SK-N-SH treated with all-trans-retinoic acid at 6 μM for 48 hours (cell line): ENCODE data around the gene DNAJB5.

ENCODE experiments used
- ATAC-seq: fragments of 200-7000 bp; cut with Tn5 transposase; 3 replicates; pipeline ENCODE4 v1.9.1; 2020; ENCODE audit warnings: mild to moderate bottlenecking, moderate library complexity
- ARNTL ChIP-seq: fragments of 450-650 bp; formaldehyde crosslinking; IDR thresholded peaks from 2 replicates; pipeline ENCODE4 v1.5.0; 2020; ENCODE audit warnings: low read depth, mild to moderate bottlenecking, moderate library complexity, borderline replicate concordance
- BACH2 ChIP-seq: fragments of 250-450 bp; sonication (Bioruptor Pico); IDR thresholded peaks from 2 replicates; pipeline ENCODE4 v1.9.0; 2021; ENCODE audit warnings: mild to moderate bottlenecking, borderline replicate concordance
- CREB5 ChIP-seq: fragments of 250-450 bp; sonication (Bioruptor Pico); IDR thresholded peaks from 2 replicates; pipeline ENCODE4 v1.5.1; 2020; ENCODE audit warnings: low read depth, mild to moderate bottlenecking, moderate library complexity
- CSDC2 ChIP-seq: fragments of 250-450 bp; sonication (Bioruptor Pico); IDR thresholded peaks from 2 replicates; pipeline ENCODE4 v1.5.0; 2020; ENCODE audit warnings: mild to moderate bottlenecking, moderate library complexity
- ESRRG ChIP-seq: fragments of 250-450 bp; sonication (Bioruptor Pico); IDR thresholded peaks from 2 replicates; pipeline ENCODE4 v1.6.1; 2021; ENCODE audit warnings: mild to moderate bottlenecking
- GLIS3 ChIP-seq: fragments of 250-450 bp; sonication (Bioruptor Pico); IDR thresholded peaks from 2 replicates; pipeline ENCODE4 v1.5.0; 2020; ENCODE audit warnings: mild to moderate bottlenecking, moderate library complexity
- ISL1 ChIP-seq: fragments of 250-450 bp; sonication (Bioruptor Pico); IDR thresholded peaks from 2 replicates; pipeline ENCODE4 v2.1.2; 2022; ENCODE audit warnings: mild to moderate bottlenecking, moderate library complexity
- OSR1 ChIP-seq: fragments of 250-450 bp; sonication (Bioruptor Pico); IDR thresholded peaks from 2 replicates; pipeline ENCODE4 v1.8.0; 2022; ENCODE audit warnings: moderate library complexity, mild to moderate bottlenecking, inconsistent platforms
- PATZ1 ChIP-seq: fragments of 250-450 bp; sonication (Bioruptor Pico); IDR thresholded peaks from 2 replicates; pipeline ENCODE4 v1.8.0; 2020; ENCODE audit warnings: mild to moderate bottlenecking, moderate library complexity, borderline replicate concordance
- POU6F1 ChIP-seq: fragments of 250-450 bp; sonication (Bioruptor Pico); IDR thresholded peaks from 2 replicates; pipeline ENCODE4 v1.8.0; 2021; ENCODE audit warnings: low read depth, mild to moderate bottlenecking, moderate library complexity, borderline replicate concordance
- PPARA ChIP-seq: fragments of 250-450 bp; sonication (Bioruptor Pico); IDR thresholded peaks from 2 replicates; pipeline ENCODE4 v1.5.0; 2020; ENCODE audit warnings: mild to moderate bottlenecking, borderline replicate concordance
- RARB ChIP-seq: fragments of 250-450 bp; sonication (Bioruptor Pico); IDR thresholded peaks from 2 replicates; pipeline ENCODE4 v1.8.0; 2021; ENCODE audit warnings: mild to moderate bottlenecking, moderate library complexity
- SNAI2 ChIP-seq: fragments of 250-450 bp; sonication (Bioruptor Pico); IDR thresholded peaks from 2 replicates; pipeline ENCODE4 v1.5.0; 2020; ENCODE audit warnings: mild to moderate bottlenecking, moderate library complexity
- TCF4 ChIP-seq: fragments of 250-450 bp; sonication (Bioruptor Pico); IDR thresholded peaks from 2 replicates; pipeline ENCODE4 v1.8.0; 2021; ENCODE audit warnings: mild to moderate bottlenecking, moderate library complexity, borderline replicate concordance
- TOX ChIP-seq: fragments of 250-450 bp; sonication (Bioruptor Pico); IDR thresholded peaks from 2 replicates; pipeline ENCODE4 v1.8.0; 2021; ENCODE audit warnings: mild to moderate bottlenecking, moderate library complexity, borderline replicate concordance
- TSHZ2 ChIP-seq: fragments of 250-450 bp; sonication (Bioruptor Pico); IDR thresholded peaks from 2 replicates; pipeline ENCODE4 v1.5.0; 2020; ENCODE audit warnings: mild to moderate bottlenecking, moderate library complexity
- ZC3H10 ChIP-seq: fragments of 250-450 bp; sonication (Bioruptor Pico); IDR thresholded peaks from 2 replicates; pipeline ENCODE4 v1.5.1; 2021; ENCODE audit warnings: mild to moderate bottlenecking, moderate library complexity
- ZFP3 ChIP-seq: fragments of 250-450 bp; sonication (Bioruptor Pico); IDR thresholded peaks from 2 replicates; pipeline ENCODE4 v1.5.0; 2020; ENCODE audit warnings: mild to moderate bottlenecking, moderate library complexity
- ZFP30 ChIP-seq: fragments of 450-650 bp; formaldehyde crosslinking; IDR thresholded peaks from 2 replicates; pipeline ENCODE4 v1.5.0; 2022; ENCODE audit warnings: mild to moderate bottlenecking, moderate library complexity
- ZNF565 ChIP-seq: fragments of 450-650 bp; formaldehyde crosslinking; conservative IDR thresholded peaks from 2 replicates; pipeline ENCODE4 v1.5.0; 2020; ENCODE audit warnings: low read depth, mild to moderate bottlenecking, moderate library complexity
- ZNF70 ChIP-seq: fragments of 450-650 bp; formaldehyde crosslinking; IDR thresholded peaks from 2 replicates; pipeline ENCODE4 v1.5.0; 2020; ENCODE audit warnings: mild to moderate bottlenecking, moderate library complexity
- ZNF8 ChIP-seq: fragments of 450-650 bp; formaldehyde crosslinking; IDR thresholded peaks from 2 replicates; pipeline ENCODE4 v1.5.0; 2020; ENCODE audit warnings: mild to moderate bottlenecking, moderate library complexity
- TF ChIP-seq, protein P1 (sequence below): fragments of 250-450 bp; sonication (Bioruptor Pico); IDR thresholded peaks from 2 replicates; pipeline ENCODE4 v1.5.1; 2021; ENCODE audit warnings: mild to moderate bottlenecking, moderate library complexity

The DNAJB5 gene

DNA sequence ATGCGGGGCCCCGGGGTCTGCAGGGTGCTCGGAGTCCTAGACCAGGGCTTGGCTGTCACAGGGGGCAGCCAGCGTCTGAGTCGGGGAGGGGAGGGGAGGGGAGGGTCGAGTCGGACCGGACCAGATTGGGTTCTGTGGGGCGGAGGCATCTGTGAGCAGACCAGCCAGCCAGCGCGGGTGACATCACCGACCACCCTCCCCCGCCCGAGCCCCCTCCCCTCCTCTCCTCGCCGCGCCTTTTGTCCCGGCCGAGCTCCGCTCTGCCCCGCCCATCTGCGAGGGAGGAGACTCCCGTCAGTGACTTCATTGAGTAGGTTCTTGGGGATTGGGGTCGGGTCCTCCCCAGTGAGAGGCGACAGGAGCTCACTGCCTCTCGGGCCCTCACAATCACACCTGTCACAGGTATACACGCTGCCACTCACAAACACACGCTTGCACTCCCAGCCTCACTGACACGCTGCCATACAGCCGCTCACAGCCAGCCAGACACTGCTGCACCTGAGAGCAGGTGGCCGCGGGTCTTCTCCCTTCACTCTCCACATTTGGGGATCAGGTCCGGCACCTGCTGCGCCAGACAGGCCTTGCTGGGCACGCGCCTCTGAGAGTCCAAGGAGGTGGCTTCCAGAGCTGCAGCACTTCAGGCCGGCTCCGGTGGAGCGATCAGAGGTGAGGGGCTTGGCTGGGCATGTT, 546 bp downstream of the DNAJB5 start:
- ATAC-seq = peak; percentile 7; the same call in 2 of the 3 replicates

GRCh38 chr9:34990908-34991606, 1.5 kb downstream of the DNAJB5 start:
- TF ChIP-seq, protein P1, sequence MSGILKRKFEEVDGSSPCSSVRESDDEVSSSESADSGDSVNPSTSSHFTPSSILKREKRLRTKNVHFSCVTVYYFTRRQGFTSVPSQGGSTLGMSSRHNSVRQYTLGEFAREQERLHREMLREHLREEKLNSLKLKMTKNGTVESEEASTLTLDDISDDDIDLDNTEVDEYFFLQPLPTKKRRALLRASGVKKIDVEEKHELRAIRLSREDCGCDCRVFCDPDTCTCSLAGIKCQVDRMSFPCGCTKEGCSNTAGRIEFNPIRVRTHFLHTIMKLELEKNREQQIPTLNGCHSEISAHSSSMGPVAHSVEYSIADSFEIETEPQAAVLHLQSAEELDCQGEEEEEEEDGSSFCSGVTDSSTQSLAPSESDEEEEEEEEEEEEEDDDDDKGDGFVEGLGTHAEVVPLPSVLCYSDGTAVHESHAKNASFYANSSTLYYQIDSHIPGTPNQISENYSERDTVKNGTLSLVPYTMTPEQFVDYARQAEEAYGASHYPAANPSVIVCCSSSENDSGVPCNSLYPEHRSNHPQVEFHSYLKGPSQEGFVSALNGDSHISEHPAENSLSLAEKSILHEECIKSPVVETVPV (CRISPR knock-in tag) = no peak
- TF ChIP-seq TSHZ2 (CRISPR knock-in tag) = no peak
- no peak for TF ChIP-seq ZFP30 (CRISPR knock-in tag)
- TF ChIP-seq ESRRG (CRISPR knock-in tag) = no peak
- no peak for TF ChIP-seq CREB5 (CRISPR knock-in tag)
- no peak for TF ChIP-seq ZNF70 (CRISPR knock-in tag)
- no peak for TF ChIP-seq SNAI2 (CRISPR knock-in tag)
- no peak for TF ChIP-seq CSDC2
- no peak for TF ChIP-seq ISL1 (CRISPR knock-in tag)
- TF ChIP-seq BACH2 = no peak
- ATAC-seq = no peak

More for the DNA sequence above, 546 bp downstream of the DNAJB5 start:
- TF ChIP-seq TCF4 (CRISPR knock-in tag) (no peak), GLIS3 (no peak), RARB (CRISPR knock-in tag) (no peak), ZFP3 (CRISPR knock-in tag) (0 out of 2 replicates have a peak, but pooled peaks have one; percentile 6)
- TF ChIP-seq, all 23 proteins: peak for 1

- ATAC-seq = no peak
- TF ChIP-seq ISL1 (CRISPR knock-in tag) (no peak), TOX (no peak), ZNF70 (CRISPR knock-in tag) (no peak), CSDC2 (no peak), ARNTL (no peak), ESRRG (CRISPR knock-in tag) (no peak), BACH2 (no peak), PPARA (no peak), RARB (CRISPR knock-in tag) (no peak), OSR1 (CRISPR knock-in tag) (no peak), PATZ1 (CRISPR knock-in tag) (no peak), ZNF8 (CRISPR knock-in tag) (no peak), ZC3H10 (no peak), CREB5 (CRISPR knock-in tag) (no peak), POU6F1 (no peak), ZNF565 (CRISPR knock-in tag) (no peak)
- TF ChIP-seq, protein P1 (CRISPR knock-in tag) = no peak
Measured at GRCh38 chr9:34991607-34992375, 2.2 kb downstream of the DNAJB5 start.
